Medulla oblongata (tissue), 1 donor: ENCODE results near the gene CSPG4.
A peak's percentile ranks its signal among the peaks of the same experiment; 100 is the strongest.

Experiments used
- DNase-seq: peaks from one replicate; pipeline ENCODE4 v3.0.0-alpha.2; 2015; ENCODE audit errors: extremely low spot score

CSPG4 gene

DNA sequence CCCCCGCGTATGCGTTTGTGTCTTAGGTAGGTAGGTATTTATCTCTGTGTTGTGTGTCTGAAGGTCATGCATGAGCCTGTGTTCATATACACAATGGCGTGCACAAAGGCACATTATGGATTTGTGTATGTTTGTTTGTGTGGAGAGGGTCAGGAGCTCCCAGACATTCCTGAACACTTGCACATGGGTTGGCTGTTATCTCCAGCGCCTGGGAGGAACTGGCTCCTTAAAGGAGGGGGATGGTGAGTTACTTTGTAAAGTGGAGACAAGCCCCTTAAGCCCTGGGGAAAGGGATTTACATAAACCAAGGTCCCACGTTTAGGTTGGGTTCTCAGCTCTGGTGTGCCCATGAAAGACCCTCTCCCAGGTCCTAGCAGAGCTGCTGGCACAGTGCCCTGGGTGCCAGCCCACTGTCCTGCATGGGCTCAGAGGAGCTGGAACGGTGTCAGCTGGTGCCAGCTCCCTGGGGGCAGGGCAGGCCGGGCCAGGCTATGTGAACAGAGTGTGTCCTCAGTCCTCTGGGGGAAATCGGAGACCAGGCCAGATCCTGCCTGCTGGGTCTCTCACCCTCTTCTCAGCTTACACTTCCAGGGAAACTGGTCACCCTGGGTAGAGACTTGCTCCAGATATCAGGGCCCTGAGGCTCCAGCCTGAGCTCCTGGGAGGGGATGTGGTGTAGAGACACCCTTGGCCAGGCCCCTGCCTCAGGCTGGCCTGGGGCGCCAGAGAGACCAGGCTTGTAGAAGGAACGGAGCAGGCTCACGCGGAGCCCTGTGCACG, 39.8 kb downstream of the CSPG4 start:
- DNase-seq = peak; percentile 35

GRCh38 chr15:75671730-75672602, 40.7 kb downstream of the CSPG4 start:
- no peak for DNase-seq

- DNase-seq = no peak
These were observed 42.8 kb downstream of the CSPG4 start for GRCh38 chr15:75669879-75670212.

GRCh38 chr15:75669191-75669878, 43.3 kb downstream of the CSPG4 start:
- no peak for DNase-seq

DNA sequence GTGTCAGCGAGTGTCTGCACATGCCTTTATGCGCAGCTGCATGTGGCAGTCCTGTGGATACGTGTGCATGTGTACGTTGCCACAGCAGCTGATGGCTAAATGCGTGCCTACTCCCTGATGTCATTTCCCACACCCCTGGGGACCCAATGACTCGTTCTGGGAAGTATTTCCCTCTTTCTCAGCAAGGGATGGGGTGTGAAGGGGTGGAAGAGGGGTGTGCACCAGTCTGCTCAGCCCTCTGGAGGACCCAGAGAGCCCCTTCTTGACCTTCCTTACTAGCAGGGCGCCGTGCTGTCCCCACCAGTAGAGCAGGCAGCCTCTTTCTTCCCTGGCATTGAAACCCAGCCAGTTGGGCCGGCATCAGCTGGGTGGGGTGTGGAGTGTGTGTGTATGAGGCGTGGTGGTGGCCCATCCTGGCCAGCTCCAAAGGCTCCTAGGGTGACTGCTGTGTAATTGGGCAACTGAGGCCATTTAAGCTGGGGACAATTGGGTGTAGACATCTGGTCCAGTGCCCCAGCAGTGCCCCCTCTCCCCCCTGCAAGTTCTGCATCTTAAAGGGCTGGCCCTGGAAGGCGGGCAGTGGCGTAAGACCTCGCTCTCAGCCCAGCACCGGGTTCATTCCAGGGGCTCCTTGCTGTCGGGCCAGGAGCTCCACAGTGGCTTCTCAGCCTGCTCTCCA, 45.7 kb downstream of the CSPG4 start:
- no peak for DNase-seq

DNA sequence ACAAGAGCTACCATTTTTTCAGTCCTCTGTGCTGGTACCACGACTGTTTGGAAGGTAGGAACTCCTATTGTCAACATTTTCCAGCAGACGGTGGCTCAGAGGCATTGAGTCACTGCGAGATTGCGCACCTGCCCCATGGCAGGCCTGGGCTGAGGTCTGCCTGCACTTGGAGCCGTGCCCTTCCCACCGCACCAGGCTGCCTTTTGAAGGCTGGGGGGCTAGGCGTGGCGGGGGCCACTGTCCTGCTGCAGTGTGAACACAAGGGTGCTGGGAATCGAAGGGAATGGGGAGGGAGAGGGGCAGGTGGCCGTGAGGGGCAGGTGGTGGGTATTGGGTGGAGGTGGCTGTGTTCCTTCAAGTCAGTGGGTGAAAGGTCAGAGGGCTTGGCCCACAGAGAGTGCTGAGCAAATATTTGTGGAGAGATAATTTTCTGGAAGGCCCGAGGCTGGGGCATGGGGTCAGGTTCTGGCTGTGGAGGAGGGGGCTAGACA, 48.7 kb downstream of the CSPG4 start:
- DNase-seq = no peak

DNA sequence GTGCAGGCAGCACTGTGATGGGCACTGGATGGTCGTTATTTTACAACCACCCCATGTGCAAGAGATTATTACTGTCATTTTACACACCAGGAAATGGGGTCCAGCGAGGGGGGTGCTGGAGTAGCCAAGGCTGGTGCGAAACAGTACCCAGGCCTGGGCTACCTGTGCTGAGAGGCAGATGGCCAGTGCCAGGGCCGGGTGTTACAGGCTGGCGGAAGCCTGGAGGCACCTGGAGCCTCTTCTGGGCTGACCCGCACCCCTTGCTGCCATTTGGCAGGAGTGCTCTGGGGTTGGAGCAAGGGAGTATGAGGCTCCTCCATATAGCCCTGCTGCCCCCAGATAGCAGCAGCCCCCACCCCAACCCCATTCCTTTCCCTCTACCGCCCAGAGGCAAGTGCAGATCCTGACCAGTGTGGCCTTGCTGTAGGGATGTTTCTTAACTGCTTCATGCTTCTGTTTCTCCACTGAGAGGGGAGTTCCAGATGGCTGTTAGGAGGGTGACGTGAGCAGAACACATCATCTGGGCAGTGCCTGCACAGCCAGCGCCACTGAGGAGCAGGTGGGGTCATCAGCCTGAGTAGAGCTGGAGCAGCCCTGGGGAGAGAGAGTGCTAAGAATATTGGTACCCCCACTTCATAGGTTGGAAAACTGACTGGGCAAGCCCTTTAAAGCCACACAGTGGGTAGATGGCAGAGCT, 49.7 kb downstream of the CSPG4 start:
- no peak for DNase-seq

DNA sequence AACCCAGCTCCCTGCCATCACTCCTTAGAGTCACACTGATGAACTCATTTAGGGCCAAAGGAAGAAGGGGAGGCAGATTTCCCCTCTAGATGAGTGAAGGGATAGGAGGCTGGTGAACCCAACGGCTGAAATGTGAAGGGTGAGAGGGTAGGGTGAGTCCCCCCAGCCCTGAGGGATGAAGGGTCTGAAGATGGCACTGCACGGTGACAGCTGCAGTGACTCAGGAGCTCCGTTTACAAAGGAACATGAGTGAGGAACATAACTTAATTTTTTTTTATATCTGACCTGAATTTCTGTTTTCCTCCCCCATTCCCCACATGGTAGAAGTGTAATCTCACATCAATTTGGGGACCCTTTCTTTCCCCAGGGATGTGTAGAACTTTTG, 50.9 kb downstream of the CSPG4 start:
- no peak for DNase-seq

DNA sequence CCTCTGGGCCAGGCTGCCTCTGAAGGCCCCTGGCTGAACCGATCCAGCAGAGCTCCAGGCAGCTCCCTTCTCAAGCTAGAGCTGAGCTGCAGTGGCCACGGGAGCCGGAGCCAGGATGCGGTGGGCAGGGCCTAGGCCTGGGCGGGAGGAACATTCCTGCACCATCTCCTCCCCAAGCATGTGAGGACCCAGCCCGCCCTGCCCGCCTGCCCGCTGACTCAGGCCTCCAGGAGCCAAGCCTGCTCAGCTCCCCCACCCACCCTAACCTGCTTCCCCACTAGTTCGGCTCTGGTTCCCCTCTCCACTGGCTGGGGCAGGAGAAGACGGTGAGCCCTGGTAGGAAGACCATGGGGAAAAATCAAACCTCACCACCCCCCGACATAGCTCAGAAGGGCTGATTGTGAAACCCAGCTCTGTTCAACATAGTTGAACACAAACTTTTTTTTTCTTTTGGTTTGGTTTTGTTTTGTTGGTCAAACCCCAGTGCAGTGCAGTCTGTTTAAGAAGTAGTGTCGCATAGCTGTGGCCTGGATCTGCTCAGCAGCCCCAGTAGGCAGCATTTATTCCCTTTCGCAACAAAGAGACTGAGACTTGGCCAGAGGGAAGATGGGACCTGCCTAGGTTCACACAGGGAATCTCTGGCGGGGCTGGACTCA, 51.4 kb downstream of the CSPG4 start:
- peak; percentile 52 for DNase-seq

GRCh38 chr15:75659928-75660645, 52.6 kb downstream of the CSPG4 start:
- peak; percentile 39 for DNase-seq

DNA sequence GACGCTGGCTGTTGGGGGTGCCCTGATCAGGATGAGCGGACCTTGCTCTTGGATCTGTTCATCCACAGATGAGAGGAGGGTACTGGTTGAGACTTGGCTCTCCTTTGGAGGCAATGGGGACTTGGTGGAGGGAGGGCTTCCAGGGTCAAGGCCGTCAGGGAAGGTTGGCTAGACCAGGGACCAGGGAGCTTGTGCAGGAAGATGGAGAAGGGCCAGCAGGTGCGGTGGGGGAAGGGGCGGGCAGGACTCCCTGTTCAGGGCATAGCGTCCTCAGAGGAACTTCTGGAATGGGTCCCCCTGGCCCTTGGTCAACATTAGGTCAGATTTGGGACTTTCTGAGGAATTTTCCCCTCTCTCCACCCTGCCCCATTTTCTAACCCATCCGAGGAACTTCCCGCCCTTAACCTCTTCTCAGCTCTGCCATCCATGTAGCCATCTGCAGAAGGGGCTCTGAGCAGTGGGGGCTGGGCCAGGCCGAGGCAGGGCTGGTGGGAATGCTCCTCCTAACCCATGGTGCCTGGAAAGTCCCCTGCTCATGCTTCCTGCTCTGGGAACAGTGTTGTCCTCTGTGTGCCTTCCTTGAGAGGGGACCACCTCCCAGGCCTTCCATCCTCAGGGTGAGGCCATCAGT, 53.4 kb downstream of the CSPG4 start:
- DNase-seq = no peak

DNA sequence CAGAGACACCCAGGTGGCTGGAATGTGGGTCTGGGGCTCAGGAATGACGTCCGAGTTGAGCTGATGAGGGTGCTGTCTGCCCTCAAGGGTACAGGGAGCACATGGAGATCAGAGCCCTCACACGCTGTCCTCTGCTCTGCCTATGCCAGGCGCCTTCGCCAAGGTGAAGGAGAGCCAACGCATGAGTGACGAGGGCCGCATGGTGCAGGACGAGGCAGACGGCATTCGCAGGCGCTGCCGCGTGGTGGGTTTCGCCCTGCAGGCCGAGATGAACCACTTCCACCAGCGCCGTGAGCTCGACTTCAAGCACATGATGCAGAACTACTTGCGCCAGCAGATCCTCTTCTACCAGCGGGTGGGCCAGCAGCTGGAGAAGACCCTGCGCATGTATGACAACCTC, 55.8 kb downstream of the CSPG4 start:
- no peak for DNase-seq

DNA sequence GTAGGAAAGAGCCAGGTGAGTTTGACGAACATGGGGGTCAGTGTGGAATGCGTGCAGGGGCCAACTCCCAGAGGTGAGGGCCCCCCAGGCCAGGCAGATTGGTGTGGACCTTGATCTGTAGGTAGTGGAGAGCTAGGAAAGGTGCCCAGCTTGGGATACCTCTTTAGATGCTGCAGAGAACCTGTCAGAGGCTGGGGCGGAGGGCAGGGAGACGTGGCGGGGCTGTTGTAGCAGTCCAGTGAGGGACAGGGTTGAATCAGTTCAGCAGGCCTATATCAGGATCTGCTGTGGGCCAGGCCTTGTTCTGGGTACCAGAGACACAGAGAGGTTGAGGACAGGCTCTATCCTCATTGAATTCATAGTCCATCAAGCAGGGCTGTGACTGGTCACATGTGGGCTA, 56.3 kb downstream of the CSPG4 start:
- no peak for DNase-seq

- DNase-seq = no peak
These were observed 56.7 kb downstream of the CSPG4 start for GRCh38 chr15:75655931-75656330.

DNA sequence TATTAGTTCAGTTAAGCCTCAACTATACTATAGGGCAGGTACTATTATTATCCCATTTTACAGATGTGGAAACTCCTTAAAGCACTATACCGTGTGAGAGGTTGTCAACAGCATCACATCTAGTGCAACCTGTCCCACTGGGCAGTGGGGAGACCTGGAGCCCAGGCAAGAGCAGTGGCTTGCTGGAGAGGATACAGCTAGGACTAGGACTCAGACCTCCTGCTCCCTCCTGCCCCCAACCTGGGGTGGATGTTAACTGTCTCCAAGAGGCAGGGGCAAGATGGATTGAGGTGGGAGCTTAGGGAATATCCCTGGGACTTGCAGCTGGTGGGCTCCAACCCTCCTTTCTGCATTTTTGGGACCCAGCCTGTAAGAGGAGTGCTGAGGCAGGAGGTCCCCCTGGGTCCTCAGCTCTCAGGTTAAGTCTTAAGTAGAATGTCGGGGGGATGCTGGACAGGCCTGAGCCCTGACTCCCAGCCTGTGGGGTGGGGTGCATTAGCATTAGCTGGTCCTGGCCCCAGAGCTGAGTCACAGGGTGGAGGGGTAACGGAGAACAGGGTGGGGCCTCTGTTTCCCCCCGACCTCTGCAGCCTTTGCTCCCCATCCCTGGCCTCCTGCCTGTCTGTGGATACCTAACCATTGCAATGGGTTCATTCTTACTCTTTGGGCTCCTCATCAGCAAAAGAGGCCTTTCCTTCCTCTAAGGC, 58.3 kb downstream of the CSPG4 start:
- no peak for DNase-seq

GRCh38 chr15:75653347-75653913, 59.2 kb downstream of the CSPG4 start:
- DNase-seq = no peak

DNA sequence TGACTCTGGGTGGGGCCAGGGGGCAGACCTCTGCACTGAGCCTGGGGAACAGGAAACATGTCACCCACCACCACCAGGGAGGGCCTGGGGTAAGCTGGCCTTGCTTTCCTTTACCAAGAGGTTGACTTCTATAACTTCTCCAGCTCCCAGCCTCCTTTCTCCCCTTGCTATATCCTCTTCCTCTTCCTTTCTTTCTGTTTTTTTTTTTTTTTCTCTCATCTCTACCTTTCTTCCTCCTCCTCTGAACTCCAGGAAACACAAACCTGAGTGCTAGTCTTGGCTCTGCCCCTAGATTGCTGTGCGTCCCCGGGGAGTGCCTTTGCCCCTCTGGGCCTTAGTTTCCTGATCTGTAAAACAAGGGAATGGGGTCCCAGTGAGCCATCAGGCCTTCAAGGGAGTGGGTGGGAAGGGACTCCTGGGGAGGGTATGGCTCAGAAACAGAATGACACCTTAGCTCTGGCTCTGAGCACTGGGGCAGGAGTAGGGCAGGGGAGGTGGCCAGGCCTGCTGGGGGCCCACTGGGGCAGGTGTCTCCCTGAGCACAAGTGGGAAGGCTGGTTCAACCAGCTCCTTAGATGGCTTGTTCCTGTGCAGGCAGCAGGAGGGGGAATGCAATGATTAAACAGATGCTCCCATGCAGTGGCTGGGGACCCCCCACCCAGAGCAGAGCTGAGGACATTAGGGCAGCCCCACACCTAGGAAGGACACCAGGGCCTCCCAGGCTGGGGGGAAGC, 60.7 kb downstream of the CSPG4 start:
- DNase-seq = no peak
